Measurements from ENCODE around the gene ZNF614.
"Not testable (repeated sequence)": the region's sequence is repeated elsewhere in the genome, so short reads cannot be mapped to it uniquely, and the experiment has no call there.

The ZNF614 gene

DNA sequence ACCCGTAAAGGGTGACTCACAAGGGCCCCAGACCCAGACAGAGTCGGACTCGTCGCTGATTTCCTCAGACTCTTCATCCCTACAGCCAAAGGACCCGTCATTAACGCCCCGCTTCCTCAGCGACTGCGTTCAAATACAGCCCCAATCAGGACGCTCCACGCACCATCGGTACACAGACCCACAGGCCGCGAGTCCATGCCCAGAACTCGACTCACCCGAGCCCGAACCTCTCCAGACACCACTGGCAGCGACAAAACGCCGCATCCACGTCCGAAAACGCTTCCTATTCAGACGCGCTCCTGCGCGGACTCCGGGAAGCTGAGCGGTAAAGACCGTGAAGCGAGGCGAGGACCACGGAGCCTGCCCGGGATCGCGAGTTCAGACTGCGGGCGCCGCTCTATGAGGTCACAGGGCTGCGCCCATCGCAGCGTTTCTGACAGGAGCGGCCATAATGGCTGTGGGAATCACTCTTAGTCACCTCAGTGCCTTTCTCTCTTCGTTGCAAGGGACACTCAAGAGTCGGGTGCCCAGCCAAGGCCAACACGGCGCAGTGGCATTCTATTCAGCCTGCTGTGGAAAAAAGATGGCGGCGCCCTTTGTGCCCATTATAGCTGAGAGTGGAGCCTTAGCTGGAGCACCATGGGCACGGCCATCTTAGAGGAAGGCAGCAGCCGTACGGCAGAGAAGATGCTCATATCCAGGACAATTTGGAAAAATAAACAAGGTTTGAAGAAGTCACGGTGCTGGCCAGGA lies at the start of gene ZNF614:
TSS of gene ZNF614 (minus strand) at position 353 of the 753 bp plus-strand sequence. CDS start 2,634 bp downstream, outside the sequence.
- peak within 1 kb of the TSS; percentile 89 for H3K27ac ChIP-seq
- DNase-seq (ENCODE audit: low spot score): peak; percentile 82
- TF ChIP-seq, protein P1, sequence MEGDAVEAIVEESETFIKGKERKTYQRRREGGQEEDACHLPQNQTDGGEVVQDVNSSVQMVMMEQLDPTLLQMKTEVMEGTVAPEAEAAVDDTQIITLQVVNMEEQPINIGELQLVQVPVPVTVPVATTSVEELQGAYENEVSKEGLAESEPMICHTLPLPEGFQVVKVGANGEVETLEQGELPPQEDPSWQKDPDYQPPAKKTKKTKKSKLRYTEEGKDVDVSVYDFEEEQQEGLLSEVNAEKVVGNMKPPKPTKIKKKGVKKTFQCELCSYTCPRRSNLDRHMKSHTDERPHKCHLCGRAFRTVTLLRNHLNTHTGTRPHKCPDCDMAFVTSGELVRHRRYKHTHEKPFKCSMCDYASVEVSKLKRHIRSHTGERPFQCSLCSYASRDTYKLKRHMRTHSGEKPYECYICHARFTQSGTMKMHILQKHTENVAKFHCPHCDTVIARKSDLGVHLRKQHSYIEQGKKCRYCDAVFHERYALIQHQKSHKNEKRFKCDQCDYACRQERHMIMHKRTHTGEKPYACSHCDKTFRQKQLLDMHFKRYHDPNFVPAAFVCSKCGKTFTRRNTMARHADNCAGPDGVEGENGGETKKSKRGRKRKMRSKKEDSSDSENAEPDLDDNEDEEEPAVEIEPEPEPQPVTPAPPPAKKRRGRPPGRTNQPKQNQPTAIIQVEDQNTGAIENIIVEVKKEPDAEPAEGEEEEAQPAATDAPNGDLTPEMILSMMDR (conservative IDR thresholded peaks at IDR 0.05; ENCODE audit: low read depth): no peak
- ChIA-PET POLR2A (ENCODE audit: low non-redundant PET) (interaction anchor here (0.6 kb wide), 1 partner anchor 1709 kb away, joined by 6 read pairs; no protein-coding TSS in a partner anchor), CTCF (no interaction called here)

DNA sequence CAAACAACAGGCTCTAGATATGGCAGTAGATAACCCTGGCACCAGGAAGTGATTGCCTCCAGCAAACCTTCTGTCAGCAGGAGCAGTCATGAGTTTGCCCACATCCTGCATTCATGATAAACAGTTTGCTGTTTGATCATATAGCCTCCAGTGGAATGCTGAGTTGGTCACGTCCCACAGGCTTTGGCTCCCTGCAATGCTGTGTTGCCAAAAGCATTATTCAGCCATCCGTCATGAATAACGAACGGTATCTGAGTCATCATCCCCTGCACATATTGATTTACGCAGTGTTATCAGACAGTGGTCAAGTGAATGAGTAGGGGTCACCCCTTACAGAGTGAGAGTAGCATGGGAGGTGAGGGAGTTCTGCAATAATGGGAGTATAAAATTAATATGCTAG lies 42.3 kb upstream of the ZNF614 start:
- no peak for DNase-seq (ENCODE audit: low spot score)
- CTCF ChIA-PET: no interaction called here
- H3K27ac ChIP-seq: no peak overlapping the region
- TF ChIP-seq, protein P1 (conservative IDR thresholded peaks at IDR 0.05; ENCODE audit: low read depth): no peak
- POLR2A ChIA-PET (ENCODE audit: low non-redundant PET): no interaction called here

DNA sequence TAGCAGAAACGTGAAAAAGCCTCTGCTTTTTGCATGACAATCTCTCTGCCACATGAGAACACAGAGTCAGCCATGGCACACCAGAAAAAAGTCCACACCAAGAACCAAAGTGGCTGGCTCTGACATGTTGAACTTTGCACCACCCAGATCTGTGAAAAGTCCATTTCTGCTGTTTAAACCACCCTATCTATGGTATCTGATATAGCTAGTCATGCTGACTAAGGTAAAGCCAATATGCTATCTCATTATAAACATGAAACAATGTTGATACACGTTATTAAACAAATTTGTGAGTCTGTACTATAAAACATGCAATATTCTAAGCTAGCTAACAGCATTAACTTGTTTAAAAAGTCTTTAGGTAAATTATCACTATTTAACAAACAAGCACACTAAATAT lies 41.5 kb upstream of the ZNF614 start:
- POLR2A ChIA-PET (ENCODE audit: low non-redundant PET): no interaction called here
- H3K27ac ChIP-seq: no peak overlapping the region
- TF ChIP-seq, protein P1 (conservative IDR thresholded peaks at IDR 0.05; ENCODE audit: low read depth): no peak
- DNase-seq (ENCODE audit: low spot score): no peak
- CTCF ChIA-PET: no interaction called here

DNA sequence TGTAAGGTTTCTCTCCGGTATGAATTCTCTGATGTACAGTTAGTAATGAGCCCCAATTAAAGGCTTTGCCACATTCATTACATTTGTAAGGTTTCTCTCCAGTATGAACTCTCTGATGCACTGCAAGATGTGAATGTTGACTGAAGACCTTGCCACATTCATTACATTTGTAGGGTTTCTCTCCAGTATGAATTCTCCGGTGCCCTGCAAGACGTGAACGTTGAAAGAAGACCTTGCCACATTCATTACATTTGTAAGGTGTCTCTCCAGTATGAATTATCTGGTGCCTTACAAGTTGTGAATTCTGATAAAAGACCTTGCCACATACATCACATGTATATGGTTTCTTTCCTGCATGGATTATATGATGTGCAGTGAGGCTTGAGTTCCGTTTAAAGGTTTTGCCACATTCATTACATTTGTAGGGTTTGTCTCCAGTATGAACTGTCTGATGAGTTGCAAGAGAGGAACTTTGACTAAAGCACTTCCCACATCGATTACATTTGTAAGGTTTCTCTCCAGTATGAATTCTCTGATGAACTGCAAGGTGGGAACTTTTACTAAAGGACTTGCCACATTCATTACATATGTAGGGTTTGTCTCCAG lies 38.2 kb upstream of the ZNF614 start:
- ChIA-PET POLR2A (ENCODE audit: low non-redundant PET) (no interaction called here), CTCF (no interaction called here)
- TF ChIP-seq, protein P1 (conservative IDR thresholded peaks at IDR 0.05; ENCODE audit: low read depth): no peak
- DNase-seq (ENCODE audit: low spot score): no peak
- no peak overlapping the region for H3K27ac ChIP-seq

DNA sequence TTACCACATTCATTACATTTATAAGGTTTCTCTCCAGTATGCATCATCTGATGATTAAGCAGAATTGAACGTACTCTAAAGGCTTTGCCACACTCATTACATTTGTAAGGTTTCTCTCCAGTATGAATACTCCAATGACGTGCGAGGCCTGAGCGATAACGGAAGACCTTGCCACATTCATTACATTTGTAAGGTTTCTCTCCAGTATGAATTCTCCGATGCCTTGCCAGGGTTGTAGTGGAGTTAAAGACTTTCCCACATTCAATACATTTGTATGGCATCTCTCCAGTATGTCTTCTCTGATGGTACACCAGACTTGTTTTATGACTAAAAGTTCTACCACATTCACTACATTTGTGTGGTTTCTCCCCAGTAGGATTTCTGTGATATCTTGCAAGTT lies 37.2 kb upstream of the ZNF614 start:
- CTCF ChIA-PET: no interaction called here
- POLR2A ChIA-PET (ENCODE audit: low non-redundant PET): no interaction called here
- no peak for DNase-seq (ENCODE audit: low spot score)

DNA sequence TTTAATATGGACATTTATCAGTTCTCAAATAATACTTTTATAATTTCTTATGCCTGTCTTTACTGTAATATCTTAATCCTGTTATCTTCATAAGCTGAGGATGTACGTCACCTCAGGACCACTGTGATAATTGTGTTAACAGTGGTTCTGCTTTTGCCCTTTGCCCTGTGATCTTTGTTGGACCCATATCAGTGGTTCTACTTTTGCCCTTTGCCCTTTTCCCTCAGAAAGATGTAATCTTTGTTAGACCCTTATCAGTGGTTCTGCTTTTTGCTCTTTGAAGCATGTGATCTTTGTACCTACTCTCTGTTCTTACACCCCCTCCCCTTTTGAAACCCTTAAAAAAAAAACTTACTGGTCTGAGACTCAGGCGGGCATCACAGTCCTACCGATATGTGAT lies 28.3 kb upstream of the ZNF614 start:
- DNase-seq (ENCODE audit: low spot score); POLR2A ChIA-PET (ENCODE audit: low non-redundant PET); H3K27ac ChIP-seq; CTCF ChIA-PET: not testable (repeated sequence)

More for the DNA sequence above, 37.2 kb upstream of the ZNF614 start:
- no peak overlapping the region for H3K27ac ChIP-seq
- TF ChIP-seq, protein P1 (conservative IDR thresholded peaks at IDR 0.05; ENCODE audit: low read depth): no peak

DNA sequence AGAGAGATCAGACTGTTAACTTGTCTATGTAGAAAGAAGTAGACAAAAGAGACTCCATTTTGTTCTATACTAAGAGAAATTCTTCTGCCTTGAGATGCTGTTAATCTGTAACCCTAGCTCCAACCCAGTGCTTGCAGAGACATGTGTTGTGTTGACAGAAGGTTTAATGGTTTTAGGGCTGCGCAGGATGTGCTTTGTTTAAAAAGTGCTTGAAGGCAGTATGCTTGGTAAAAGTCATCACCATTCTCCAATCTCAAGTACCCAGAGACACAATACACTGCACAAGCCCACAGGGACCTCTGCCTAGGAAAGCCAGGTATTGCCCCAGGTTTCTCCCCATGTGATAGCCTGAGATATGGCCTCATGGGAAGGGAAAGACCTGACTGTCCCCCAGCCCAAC lies 23.6 kb upstream of the ZNF614 start:
- H3K27ac ChIP-seq; DNase-seq (ENCODE audit: low spot score); CTCF ChIA-PET; POLR2A ChIA-PET (ENCODE audit: low non-redundant PET): not testable (repeated sequence)

Data from RWPE1 (cell line).